ENCODE results near the gene FKRP. TPM values are rescaled to one million over a fixed set of nuclear protein-coding genes. Genes with fewer than 3 reads are reported as not detected.

FKRP gene
- total RNA-seq, 2 experiments from 2014 or later, result 13.4 to 15.4 TPM

GRCh38 chr19:46785980-46786235, 40.1 kb downstream of the FKRP start:
- Mint-ChIP-seq H3K36me3 (ENCODE audit: low read depth) (peaks cover 64% of the 10 kb centered on the region), H3K27me3 (no peaks in the 10 kb centered on the region), H3K9me3 (no peaks in the 10 kb centered on the region), H3K27ac (peak overlapping the region; percentile 98), H3K4me1 (peaks cover 58% of the 10 kb centered on the region), H3K4me3 (peak overlapping the region; percentile 98)
- CTCF ChIA-PET, result interaction anchor here (0.7 to 3.7 kb wide), 9 partner anchors 16 to 346 kb away, joined by 3 to 29 read pairs (median 4); no protein-coding TSS in a partner anchor
- POLR2A ChIA-PET, result interaction anchor here (0.7 to 3.8 kb wide), 18 partner anchors 10 to 373 kb away, joined by 3 to 21 read pairs (median 4); partner anchors contain the start of genes PRKD2 and ZC3H4
- DNase-seq, result no peak

DNA sequence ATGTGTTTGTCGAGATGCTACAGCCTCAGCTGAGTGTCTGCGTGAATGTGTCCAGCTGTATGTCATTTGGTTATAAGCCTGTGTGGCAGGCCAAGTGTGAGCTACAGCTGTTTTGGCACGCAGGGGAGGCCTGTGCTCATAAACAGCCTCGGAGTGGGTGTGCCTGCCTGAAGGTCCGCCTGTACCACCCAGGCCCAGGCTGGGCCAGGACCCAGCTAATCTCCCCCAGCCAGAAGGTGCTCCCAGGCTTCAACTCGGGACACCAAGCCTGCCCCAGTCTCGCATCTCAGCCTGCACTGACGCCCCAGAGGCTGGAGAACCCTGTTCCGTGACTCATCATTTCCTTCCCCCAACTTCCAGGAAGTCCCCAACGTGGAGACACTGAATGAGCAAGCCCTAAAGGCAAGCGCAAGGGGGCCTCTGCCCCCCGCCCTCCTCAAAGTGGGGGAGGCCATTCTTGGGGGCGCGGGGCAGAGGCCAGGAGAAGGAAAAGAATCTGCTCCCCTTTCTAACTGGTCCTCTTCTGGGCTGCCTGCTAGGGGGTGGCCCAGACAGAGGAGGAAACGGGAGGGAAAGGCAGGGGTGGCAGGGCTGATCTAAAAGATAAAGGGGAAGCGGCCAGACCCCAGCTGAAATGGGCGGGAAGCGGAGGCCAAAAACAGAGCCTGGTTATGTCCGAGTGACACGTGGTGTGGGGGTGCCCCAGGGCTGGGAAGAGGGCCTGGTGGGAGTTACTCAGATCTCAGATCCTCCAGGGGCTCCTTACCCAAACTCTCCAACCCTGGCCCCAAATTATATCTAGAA, 40.6 kb downstream of the FKRP start:
- CTCF ChIA-PET, result interaction anchor here (0.7 to 1.6 kb wide), 5 partner anchors 18 to 54 kb away, joined by 3 to 4 read pairs (median 4); no protein-coding TSS in a partner anchor
- no peaks in the 10 kb centered on the region for H3K9me3 Mint-ChIP-seq

DNA sequence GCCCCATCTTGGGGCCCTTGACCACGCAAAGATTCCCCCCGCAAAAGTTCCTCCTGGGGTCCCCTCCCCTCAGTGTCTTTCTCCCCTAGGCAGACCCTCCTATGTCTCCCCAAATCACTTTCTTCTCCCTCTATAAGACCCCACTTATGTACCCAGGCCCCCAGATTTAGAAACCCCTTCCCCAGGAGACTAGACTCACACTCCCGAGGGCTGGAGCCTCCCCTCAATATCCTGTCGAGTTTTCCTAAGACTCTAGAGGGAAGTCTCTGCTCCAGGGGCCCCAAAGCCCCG, 41.1 kb downstream of the FKRP start:
- H3K27ac Mint-ChIP-seq, result peak overlapping the region; percentile 98
- H3K4me1 Mint-ChIP-seq, result peaks cover 63% of the 10 kb centered on the region
- no peak for DNase-seq
- H3K36me3 Mint-ChIP-seq (ENCODE audit: low read depth), result peaks cover 56% of the 10 kb centered on the region
- ChIA-PET POLR2A (interaction anchor here (0.5 to 3.8 kb wide), 18 partner anchors 11 to 1076 kb away, joined by 3 to 25 read pairs (median 5); partner anchors contain the start of genes AP2S1, ARHGAP35 and CALM3), CTCF (interaction anchor here (1.2 to 2.9 kb wide), 3 partner anchors 18 to 54 kb away, joined by 4 to 15 read pairs (median 4); no protein-coding TSS in a partner anchor)
- H3K9me3 Mint-ChIP-seq, result no peaks in the 10 kb centered on the region
- peak overlapping the region; percentile 98 for H3K4me3 Mint-ChIP-seq
- H3K27me3 Mint-ChIP-seq, result no peaks in the 10 kb centered on the region

More for the DNA sequence above, 40.6 kb downstream of the FKRP start:
- POLR2A ChIA-PET, result interaction anchor here (0.8 to 3.8 kb wide), 23 partner anchors 10 to 372 kb away, joined by 3 to 25 read pairs (median 4); partner anchors contain the start of genes AP2S1, ARHGAP35, CALM3 and PRKD2
- DNase-seq, result peak; percentile 89
- H3K27me3 Mint-ChIP-seq, result no peaks in the 10 kb centered on the region
- peaks cover 63% of the 10 kb centered on the region for H3K4me1 Mint-ChIP-seq
- peak overlapping the region; percentile 98 for H3K27ac Mint-ChIP-seq
- H3K4me3 Mint-ChIP-seq, result peak overlapping the region; percentile 98
- peaks cover 61% of the 10 kb centered on the region for H3K36me3 Mint-ChIP-seq (ENCODE audit: low read depth)

- Mint-ChIP-seq H3K27me3 (no peaks in the 10 kb centered on the region), H3K9me3 (no peaks in the 10 kb centered on the region), H3K27ac (peak overlapping the region; percentile 98), H3K36me3 (ENCODE audit: low read depth) (peaks cover 50% of the 10 kb centered on the region), H3K4me1 (peaks cover 63% of the 10 kb centered on the region), H3K4me3 (peak overlapping the region; percentile 98)
- POLR2A ChIA-PET, result interaction anchor here (0.5 to 3.8 kb wide), 31 partner anchors 8 to 1077 kb away, joined by 3 to 25 read pairs (median 4); partner anchors contain the start of genes AP2S1, ARHGAP35, CALM3 and FKRP
- DNase-seq, result peak; percentile 53
- CTCF ChIA-PET, result interaction anchor here (1.2 to 2.9 kb wide), 5 partner anchors 17 to 53 kb away, joined by 4 to 15 read pairs (median 7); no protein-coding TSS in a partner anchor
Observed at GRCh38 chr19:46787331-46788261, 41.7 kb downstream of the FKRP start.

GRCh38 chr19:46788262-46788967, 42.6 kb downstream of the FKRP start, which contains the start of gene SLC1A5:
TSS of gene SLC1A5 (minus strand) at chr19:46788594. CDS start at chr19:46787965, 629 bp downstream.
- POLR2A ChIA-PET, result interaction anchor here (0.6 to 3.8 kb wide), 34 partner anchors 9 to 870 kb away, joined by 3 to 25 read pairs (median 4); partner anchors contain the start of genes AP2S1, ARHGAP35, CALM3 and FKRP
- H3K27ac Mint-ChIP-seq, result peak within 1 kb of the TSS; percentile 98
- CTCF ChIA-PET, result interaction anchor here (1.6 to 2.9 kb wide), 5 partner anchors 16 to 52 kb away, joined by 4 to 15 read pairs (median 7); no protein-coding TSS in a partner anchor
- H3K9me3 Mint-ChIP-seq, result no peaks in the 10 kb centered on the region
- H3K36me3 Mint-ChIP-seq (ENCODE audit: low read depth), result peaks cover 43% of the 10 kb centered on the region
- peak; percentile 99 for DNase-seq
- peaks cover 61% of the 10 kb centered on the region for H3K4me1 Mint-ChIP-seq
- peaks cover under 1% of the 10 kb centered on the region for H3K27me3 Mint-ChIP-seq
- peak within 1 kb of the TSS; percentile 98 for H3K4me3 Mint-ChIP-seq

DNA sequence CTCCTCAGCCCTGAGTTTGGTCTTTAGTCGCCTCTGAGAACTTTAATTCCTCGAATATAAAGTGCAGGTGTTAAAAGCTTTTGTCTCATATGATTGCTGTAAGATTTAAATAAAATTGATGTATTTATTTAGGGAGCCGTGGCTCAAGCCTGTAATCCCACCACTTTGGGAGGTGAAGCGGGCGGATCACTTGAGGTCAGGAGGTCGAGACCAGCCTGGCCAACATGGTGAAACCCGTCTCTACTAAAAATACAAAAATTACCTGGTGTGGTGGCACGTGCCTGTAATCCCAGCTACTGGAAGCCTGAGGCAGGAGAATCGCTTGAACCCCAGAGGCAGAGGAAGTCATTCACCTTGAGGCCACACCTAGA, 43.1 kb downstream of the FKRP start:
- DNase-seq, result no peak
- H3K4me3 Mint-ChIP-seq, result peak overlapping the region; percentile 98
- CTCF ChIA-PET, result interaction anchor here (1.7 to 2.9 kb wide), 4 partner anchors 22 to 52 kb away, joined by 7 to 15 read pairs (median 8); no protein-coding TSS in a partner anchor
- H3K27ac Mint-ChIP-seq, result peak overlapping the region; percentile 98
- POLR2A ChIA-PET, result interaction anchor here (0.6 to 3.8 kb wide), 25 partner anchors 9 to 871 kb away, joined by 3 to 25 read pairs (median 4); partner anchors contain the start of genes AP2S1, CALM3, FKRP and SAE1
- no peaks in the 10 kb centered on the region for H3K9me3 Mint-ChIP-seq
- peaks cover 4% of the 10 kb centered on the region for H3K27me3 Mint-ChIP-seq
- H3K4me1 Mint-ChIP-seq, result peaks cover 57% of the 10 kb centered on the region
- peaks cover 38% of the 10 kb centered on the region for H3K36me3 Mint-ChIP-seq (ENCODE audit: low read depth)

GRCh38 chr19:46789371-46789770, 43.5 kb downstream of the FKRP start:
- Mint-ChIP-seq H3K4me3 (no peak overlapping the region), H3K9me3 (no peaks in the 10 kb centered on the region), H3K4me1 (peaks cover 53% of the 10 kb centered on the region), H3K27me3 (peaks cover 4% of the 10 kb centered on the region), H3K27ac (no peak overlapping the region), H3K36me3 (ENCODE audit: low read depth) (peaks cover 34% of the 10 kb centered on the region)
- CTCF ChIA-PET, result interaction anchor here (0.9 to 2.9 kb wide), 5 partner anchors 23 to 51 kb away, joined by 3 to 15 read pairs (median 7); no protein-coding TSS in a partner anchor
- no peak for DNase-seq
- POLR2A ChIA-PET, result interaction anchor here (0.7 to 3.8 kb wide), 14 partner anchors 9 to 324 kb away, joined by 3 to 25 read pairs (median 6); partner anchors contain the start of genes AP2S1, CALM3, FKRP and ZC3H4

DNA sequence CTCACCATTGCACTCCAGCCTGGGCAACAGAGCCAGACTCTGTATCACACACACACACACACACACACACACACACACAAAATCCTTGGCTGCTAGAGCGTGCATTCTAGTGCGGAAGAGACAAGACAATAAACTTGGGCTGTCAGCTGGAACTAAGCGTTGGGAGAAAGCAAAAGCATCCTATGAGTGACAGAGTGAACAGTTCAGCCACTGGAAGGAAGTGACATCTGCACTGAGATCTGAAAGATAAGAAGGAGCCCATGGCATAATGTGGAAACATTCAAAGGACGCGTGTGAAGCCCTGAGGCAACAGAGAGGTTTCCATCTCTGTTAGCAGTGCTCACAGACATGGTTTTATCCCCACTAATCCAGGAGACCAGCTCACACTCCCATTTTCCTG, 46.1 kb downstream of the FKRP start:
- Mint-ChIP-seq H3K36me3 (ENCODE audit: low read depth) (peaks cover 9% of the 10 kb centered on the region), H3K4me1 (peaks cover 40% of the 10 kb centered on the region), H3K4me3 (peak overlapping the region; percentile 3), H3K27ac (peak overlapping the region; percentile 74), H3K9me3 (no peaks in the 10 kb centered on the region), H3K27me3 (peaks cover 9% of the 10 kb centered on the region)
- POLR2A ChIA-PET, result interaction anchor here (0.8 to 1.4 kb wide), 3 partner anchors 13 to 35 kb away, joined by 3 to 4 read pairs (median 3); no protein-coding TSS in a partner anchor
- peak; percentile 59 for DNase-seq
- CTCF ChIA-PET, result interaction anchor here (1.8 kb wide), 1 partner anchor 49 kb away, joined by 6 read pairs; no protein-coding TSS in a partner anchor

DNA sequence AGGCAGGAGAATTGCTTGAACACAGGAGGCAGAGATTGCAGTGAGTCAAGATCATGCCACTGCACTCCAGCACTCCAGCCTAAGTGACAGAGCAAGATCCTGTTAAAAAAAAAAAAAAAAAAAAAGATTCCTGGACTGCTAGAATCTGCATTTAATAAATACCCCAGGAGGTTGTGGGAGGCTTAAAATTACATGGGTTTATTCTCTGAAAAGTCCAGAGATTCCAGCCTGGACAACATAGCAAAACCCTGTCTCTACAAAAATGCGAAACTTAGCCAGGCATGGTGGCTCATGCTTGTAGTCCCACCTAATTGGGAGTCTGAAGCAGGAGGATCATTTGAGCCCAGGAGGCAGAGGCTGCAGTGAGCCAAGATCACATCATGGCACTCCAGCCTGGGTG, 52.0 kb downstream of the FKRP start:
- ChIA-PET CTCF (interaction anchor here (0.7 to 0.9 kb wide), 2 partner anchors 26 to 57 kb away, joined by 3 read pairs; no protein-coding TSS in a partner anchor), POLR2A (interaction anchor here (3.7 kb wide), 1 partner anchor 10 kb away, joined by 16 read pairs; the partner anchor contains the start of gene SLC1A5)
- Mint-ChIP-seq H3K36me3 (ENCODE audit: low read depth) (no peaks in the 10 kb centered on the region), H3K9me3 (no peaks in the 10 kb centered on the region), H3K4me3 (no peak overlapping the region), H3K27me3 (peaks cover 12% of the 10 kb centered on the region), H3K4me1 (peaks cover 6% of the 10 kb centered on the region), H3K27ac (no peak overlapping the region)
- DNase-seq, result no peak

DNA sequence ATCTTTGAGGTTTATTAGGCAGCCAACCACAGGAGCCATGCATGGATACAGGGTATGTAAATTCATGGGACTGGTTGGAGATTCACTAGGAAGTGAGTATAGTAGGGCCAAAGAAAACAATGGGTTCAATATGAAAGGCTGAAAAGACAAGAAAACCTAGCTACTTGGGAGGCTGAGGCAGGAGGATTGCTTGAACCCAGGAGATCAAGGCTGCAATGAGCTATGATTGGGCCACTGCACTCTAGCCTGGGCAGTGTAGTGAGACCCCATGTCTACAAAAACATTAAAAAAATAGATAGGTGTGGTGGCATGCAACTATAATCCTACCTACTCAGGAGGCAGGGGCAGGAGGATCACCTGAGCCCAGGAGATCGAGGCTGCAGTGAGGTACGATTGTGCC, 52.9 kb downstream of the FKRP start:
- no peak overlapping the region for H3K4me3 Mint-ChIP-seq
- DNase-seq, result no peak
- H3K4me1 Mint-ChIP-seq, result no peaks in the 10 kb centered on the region
- ChIA-PET CTCF (interaction anchor here (1.8 kb wide), 1 partner anchor 32 kb away, joined by 5 read pairs; no protein-coding TSS in a partner anchor), POLR2A (interaction anchor here (3.7 kb wide), 1 partner anchor 11 kb away, joined by 16 read pairs; the partner anchor contains the start of gene SLC1A5)
- H3K27ac Mint-ChIP-seq, result no peak overlapping the region
- peaks cover 8% of the 10 kb centered on the region for H3K27me3 Mint-ChIP-seq
- no peaks in the 10 kb centered on the region for H3K9me3 Mint-ChIP-seq
- no peaks in the 10 kb centered on the region for H3K36me3 Mint-ChIP-seq (ENCODE audit: low read depth)

GRCh38 chr19:46802152-46802551, 56.3 kb downstream of the FKRP start:
- Mint-ChIP-seq H3K4me1 (no peaks in the 10 kb centered on the region), H3K4me3 (no peak overlapping the region), H3K36me3 (ENCODE audit: low read depth) (no peaks in the 10 kb centered on the region), H3K27ac (no peak overlapping the region), H3K27me3 (peaks cover 2% of the 10 kb centered on the region), H3K9me3 (no peaks in the 10 kb centered on the region)
- ChIA-PET CTCF (interaction anchor here (2.1 kb wide), 1 partner anchor 38 kb away, joined by 9 read pairs; no protein-coding TSS in a partner anchor), POLR2A (no interaction called here)
- DNase-seq, result no peak

Measured in activated CD4-positive, alpha-beta memory T cell treated with anti-CD3 and anti-CD28 coated beads, Interleukin-2, amount 10 ng/mL, durations not matched to agents 7 days and 5 days (primary cell).